GM23338 (cell line): ENCODE measurements around the gene OR8B8.

Experiments used
- CREB1 ChIP-seq: fragments of 250-450 bp; sonication (Bioruptor Pico); IDR thresholded peaks from 2 replicates; pipeline ENCODE4 v1.5.0; 2020; ENCODE audit warnings: low read depth, mild to moderate bottlenecking, moderate library complexity
- EZH2 ChIP-seq: fragments of 200-600 bp; sonication (generic); IDR thresholded peaks from one replicate; pipeline ENCODE4 v1.8.0; 2017; ENCODE audit warnings: antibody characterized with exemption, mild to moderate bottlenecking, low read depth; ENCODE audit not compliant: unreplicated experiment
- EZH2phosphoT487 ChIP-seq: fragments of 200-600 bp; sonication (generic); IDR thresholded peaks from one replicate; pipeline ENCODE4 v1.8.1; 2018; ENCODE audit warnings: antibody characterized with exemption; ENCODE audit not compliant: unreplicated experiment
- JUNB ChIP-seq: IDR thresholded peaks from one replicate; pipeline ENCODE4 v1.6.1; 2016; ENCODE audit warnings: antibody characterized with exemption; ENCODE audit not compliant: unreplicated experiment
- NANOG ChIP-seq: IDR thresholded peaks from 2 replicates; pipeline ENCODE4 v1.6.1; 2016; ENCODE audit warnings: antibody characterized with exemption, borderline replicate concordance
- POLR2AphosphoS5 ChIP-seq: IDR thresholded peaks from 2 replicates; pipeline ENCODE4 v1.6.1; 2016; ENCODE audit warnings: antibody characterized with exemption, low read depth
- STAT1 ChIP-seq: IDR thresholded peaks from one replicate; pipeline ENCODE4 v1.6.1; 2016; ENCODE audit warnings: antibody characterized with exemption; ENCODE audit not compliant: unreplicated experiment
- ZNF114 ChIP-seq: fragments of 250-450 bp; sonication (Bioruptor Pico); IDR thresholded peaks from 2 replicates; pipeline ENCODE4 v1.5.0; 2020; ENCODE audit warnings: mild to moderate bottlenecking, moderate library complexity
- ZNF331 ChIP-seq: fragments of 250-450 bp; sonication (Bioruptor Pico); IDR thresholded peaks from 2 replicates; pipeline ENCODE4 v1.5.0; 2020; ENCODE audit warnings: low read depth, mild to moderate bottlenecking, moderate library complexity
- TF ChIP-seq, protein P1 (sequence below): IDR thresholded peaks from one replicate; pipeline ENCODE4 v1.6.1; 2018; ENCODE audit warnings: antibody characterized with exemption; ENCODE audit not compliant: unreplicated experiment
- TF ChIP-seq, protein P2 (sequence below), 2 experiments: fragments of 200-600 bp in 1 of 2; sonication (generic) in 1 of 2; conservative IDR thresholded peaks; 2 replicates each; pipeline versions ENCODE4 v1.5.1 to v1.6.1; 2016 to 2017; ENCODE audit warnings: antibody characterized with exemption in 2 of 2, low read depth in 2 of 2, mild to moderate bottlenecking in 2 of 2, moderate library complexity in 1 of 2
- TF ChIP-seq, protein P3 (sequence below): IDR thresholded peaks from 2 replicates; pipeline ENCODE4 v1.6.1; 2016; ENCODE audit warnings: antibody characterized with exemption
- TF ChIP-seq, protein P4 (sequence below): fragments of 250-450 bp; sonication (Bioruptor Pico); IDR thresholded peaks from 2 replicates; pipeline ENCODE4 v1.5.0; 2020; ENCODE audit warnings: mild to moderate bottlenecking, moderate library complexity

DNA sequence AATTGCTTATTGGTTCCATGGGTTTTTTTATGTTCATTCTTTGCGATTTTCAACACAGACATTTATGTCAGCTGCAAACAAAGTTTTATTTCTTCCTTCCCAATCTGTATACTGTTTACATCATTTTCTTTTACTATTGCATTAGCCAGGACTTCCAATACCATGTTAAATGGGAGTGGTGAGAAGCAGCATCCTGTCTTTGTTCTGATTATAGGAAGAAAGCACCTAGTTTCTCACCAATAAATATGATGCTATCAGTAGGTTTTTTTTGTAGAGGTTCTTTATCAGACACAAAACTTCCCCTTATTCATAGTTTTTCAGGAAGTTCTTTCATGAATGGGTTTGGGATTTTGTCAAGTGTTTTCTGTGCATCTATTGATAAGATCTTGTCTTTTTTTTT, 28.0 kb upstream of the OR8B8 start:
- TF ChIP-seq, protein P1, sequence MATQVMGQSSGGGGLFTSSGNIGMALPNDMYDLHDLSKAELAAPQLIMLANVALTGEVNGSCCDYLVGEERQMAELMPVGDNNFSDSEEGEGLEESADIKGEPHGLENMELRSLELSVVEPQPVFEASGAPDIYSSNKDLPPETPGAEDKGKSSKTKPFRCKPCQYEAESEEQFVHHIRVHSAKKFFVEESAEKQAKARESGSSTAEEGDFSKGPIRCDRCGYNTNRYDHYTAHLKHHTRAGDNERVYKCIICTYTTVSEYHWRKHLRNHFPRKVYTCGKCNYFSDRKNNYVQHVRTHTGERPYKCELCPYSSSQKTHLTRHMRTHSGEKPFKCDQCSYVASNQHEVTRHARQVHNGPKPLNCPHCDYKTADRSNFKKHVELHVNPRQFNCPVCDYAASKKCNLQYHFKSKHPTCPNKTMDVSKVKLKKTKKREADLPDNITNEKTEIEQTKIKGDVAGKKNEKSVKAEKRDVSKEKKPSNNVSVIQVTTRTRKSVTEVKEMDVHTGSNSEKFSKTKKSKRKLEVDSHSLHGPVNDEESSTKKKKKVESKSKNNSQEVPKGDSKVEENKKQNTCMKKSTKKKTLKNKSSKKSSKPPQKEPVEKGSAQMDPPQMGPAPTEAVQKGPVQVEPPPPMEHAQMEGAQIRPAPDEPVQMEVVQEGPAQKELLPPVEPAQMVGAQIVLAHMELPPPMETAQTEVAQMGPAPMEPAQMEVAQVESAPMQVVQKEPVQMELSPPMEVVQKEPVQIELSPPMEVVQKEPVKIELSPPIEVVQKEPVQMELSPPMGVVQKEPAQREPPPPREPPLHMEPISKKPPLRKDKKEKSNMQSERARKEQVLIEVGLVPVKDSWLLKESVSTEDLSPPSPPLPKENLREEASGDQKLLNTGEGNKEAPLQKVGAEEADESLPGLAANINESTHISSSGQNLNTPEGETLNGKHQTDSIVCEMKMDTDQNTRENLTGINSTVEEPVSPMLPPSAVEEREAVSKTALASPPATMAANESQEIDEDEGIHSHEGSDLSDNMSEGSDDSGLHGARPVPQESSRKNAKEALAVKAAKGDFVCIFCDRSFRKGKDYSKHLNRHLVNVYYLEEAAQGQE: no peak
- TF ChIP-seq EZH2 (no peak), EZH2phosphoT487 (no peak), POLR2AphosphoS5 (no peak), ZNF331 (CRISPR knock-in tag) (no peak), ZNF114 (CRISPR knock-in tag) (no peak), JUNB (no peak), NANOG (no peak), CREB1 (no peak), STAT1 (no peak)
- TF ChIP-seq, protein P2, sequence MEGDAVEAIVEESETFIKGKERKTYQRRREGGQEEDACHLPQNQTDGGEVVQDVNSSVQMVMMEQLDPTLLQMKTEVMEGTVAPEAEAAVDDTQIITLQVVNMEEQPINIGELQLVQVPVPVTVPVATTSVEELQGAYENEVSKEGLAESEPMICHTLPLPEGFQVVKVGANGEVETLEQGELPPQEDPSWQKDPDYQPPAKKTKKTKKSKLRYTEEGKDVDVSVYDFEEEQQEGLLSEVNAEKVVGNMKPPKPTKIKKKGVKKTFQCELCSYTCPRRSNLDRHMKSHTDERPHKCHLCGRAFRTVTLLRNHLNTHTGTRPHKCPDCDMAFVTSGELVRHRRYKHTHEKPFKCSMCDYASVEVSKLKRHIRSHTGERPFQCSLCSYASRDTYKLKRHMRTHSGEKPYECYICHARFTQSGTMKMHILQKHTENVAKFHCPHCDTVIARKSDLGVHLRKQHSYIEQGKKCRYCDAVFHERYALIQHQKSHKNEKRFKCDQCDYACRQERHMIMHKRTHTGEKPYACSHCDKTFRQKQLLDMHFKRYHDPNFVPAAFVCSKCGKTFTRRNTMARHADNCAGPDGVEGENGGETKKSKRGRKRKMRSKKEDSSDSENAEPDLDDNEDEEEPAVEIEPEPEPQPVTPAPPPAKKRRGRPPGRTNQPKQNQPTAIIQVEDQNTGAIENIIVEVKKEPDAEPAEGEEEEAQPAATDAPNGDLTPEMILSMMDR (conservative IDR thresholded peaks at IDR 0.05; ENCODE audit: low read depth in 2 of 2): no peak
- TF ChIP-seq, protein P3, sequence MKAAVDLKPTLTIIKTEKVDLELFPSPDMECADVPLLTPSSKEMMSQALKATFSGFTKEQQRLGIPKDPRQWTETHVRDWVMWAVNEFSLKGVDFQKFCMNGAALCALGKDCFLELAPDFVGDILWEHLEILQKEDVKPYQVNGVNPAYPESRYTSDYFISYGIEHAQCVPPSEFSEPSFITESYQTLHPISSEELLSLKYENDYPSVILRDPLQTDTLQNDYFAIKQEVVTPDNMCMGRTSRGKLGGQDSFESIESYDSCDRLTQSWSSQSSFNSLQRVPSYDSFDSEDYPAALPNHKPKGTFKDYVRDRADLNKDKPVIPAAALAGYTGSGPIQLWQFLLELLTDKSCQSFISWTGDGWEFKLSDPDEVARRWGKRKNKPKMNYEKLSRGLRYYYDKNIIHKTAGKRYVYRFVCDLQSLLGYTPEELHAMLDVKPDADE: no peak
- TF ChIP-seq, protein P4, sequence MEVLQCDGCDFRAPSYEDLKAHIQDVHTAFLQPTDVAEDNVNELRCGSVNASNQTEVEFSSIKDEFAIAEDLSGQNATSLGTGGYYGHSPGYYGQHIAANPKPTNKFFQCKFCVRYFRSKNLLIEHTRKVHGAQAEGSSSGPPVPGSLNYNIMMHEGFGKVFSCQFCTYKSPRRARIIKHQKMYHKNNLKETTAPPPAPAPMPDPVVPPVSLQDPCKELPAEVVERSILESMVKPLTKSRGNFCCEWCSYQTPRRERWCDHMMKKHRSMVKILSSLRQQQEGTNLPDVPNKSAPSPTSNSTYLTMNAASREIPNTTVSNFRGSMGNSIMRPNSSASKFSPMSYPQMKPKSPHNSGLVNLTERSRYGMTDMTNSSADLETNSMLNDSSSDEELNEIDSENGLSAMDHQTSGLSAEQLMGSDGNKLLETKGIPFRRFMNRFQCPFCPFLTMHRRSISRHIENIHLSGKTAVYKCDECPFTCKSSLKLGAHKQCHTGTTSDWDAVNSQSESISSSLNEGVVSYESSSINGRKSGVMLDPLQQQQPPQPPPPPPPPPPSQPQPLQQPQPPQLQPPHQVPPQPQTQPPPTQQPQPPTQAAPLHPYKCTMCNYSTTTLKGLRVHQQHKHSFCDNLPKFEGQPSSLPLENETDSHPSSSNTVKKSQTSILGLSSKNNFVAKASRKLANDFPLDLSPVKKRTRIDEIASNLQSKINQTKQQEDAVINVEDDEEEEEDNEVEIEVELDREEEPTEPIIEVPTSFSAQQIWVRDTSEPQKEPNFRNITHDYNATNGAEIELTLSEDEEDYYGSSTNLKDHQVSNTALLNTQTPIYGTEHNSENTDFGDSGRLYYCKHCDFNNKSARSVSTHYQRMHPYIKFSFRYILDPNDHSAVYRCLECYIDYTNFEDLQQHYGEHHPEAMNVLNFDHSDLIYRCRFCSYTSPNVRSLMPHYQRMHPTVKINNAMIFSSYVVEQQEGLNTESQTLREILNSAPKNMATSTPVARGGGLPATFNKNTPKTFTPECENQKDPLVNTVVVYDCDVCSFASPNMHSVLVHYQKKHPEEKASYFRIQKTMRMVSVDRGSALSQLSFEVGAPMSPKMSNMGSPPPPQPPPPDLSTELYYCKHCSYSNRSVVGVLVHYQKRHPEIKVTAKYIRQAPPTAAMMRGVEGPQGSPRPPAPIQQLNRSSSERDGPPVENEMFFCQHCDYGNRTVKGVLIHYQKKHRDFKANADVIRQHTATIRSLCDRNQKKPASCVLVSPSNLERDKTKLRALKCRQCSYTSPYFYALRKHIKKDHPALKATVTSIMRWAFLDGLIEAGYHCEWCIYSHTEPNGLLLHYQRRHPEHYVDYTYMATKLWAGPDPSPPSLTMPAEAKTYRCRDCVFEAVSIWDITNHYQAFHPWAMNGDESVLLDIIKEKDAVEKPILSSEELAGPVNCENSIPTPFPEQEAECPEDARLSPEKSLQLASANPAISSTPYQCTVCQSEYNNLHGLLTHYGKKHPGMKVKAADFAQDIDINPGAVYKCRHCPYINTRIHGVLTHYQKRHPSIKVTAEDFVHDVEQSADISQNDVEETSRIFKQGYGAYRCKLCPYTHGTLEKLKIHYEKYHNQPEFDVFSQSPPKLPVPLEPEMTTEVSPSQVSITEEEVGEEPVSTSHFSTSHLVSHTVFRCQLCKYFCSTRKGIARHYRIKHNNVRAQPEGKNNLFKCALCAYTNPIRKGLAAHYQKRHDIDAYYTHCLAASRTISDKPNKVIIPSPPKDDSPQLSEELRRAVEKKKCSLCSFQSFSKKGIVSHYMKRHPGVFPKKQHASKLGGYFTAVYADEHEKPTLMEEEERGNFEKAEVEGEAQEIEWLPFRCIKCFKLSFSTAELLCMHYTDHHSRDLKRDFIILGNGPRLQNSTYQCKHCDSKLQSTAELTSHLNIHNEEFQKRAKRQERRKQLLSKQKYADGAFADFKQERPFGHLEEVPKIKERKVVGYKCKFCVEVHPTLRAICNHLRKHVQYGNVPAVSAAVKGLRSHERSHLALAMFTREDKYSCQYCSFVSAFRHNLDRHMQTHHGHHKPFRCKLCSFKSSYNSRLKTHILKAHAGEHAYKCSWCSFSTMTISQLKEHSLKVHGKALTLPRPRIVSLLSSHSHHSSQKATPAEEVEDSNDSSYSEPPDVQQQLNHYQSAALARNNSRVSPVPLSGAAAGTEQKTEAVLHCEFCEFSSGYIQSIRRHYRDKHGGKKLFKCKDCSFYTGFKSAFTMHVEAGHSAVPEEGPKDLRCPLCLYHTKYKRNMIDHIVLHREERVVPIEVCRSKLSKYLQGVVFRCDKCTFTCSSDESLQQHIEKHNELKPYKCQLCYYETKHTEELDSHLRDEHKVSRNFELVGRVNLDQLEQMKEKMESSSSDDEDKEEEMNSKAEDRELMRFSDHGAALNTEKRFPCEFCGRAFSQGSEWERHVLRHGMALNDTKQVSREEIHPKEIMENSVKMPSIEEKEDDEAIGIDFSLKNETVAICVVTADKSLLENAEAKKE (CRISPR knock-in tag): no peak
